GM21390 (cell line): Measurements from ENCODE around the gene RCAN1.

Experiments used
- ATAC-seq: cut with Tn5 transposase; IDR thresholded peaks from one replicate; pipeline ENCODE4 v1.9.1; 2021; ENCODE audit not compliant: unreplicated experiment

RCAN1 gene

GRCh38 chr21:34614628-34615486 lies at the start of gene RCAN1:
TSS of gene RCAN1 (minus strand) at chr21:34615113. CDS start at chr21:34615011, 102 bp downstream.
- peak; percentile 88 for ATAC-seq

- no peak for ATAC-seq
Observed at GRCh38 chr21:34661848-34662247, 46.9 kb upstream of the RCAN1 start.

GRCh38 chr21:34653522-34653921 lies 38.6 kb upstream of the RCAN1 start:
- ATAC-seq, result no peak

- no peak for ATAC-seq
Observed at GRCh38 chr21:34651642-34652041, 36.7 kb upstream of the RCAN1 start.

GRCh38 chr21:34650861-34651431 lies 36.0 kb upstream of the RCAN1 start:
- ATAC-seq, result no peak

GRCh38 chr21:34649400-34649799 lies 34.5 kb upstream of the RCAN1 start:
- ATAC-seq, result no peak

- no peak for ATAC-seq
Observed at GRCh38 chr21:34648739-34649297, 33.9 kb upstream of the RCAN1 start.

- no peak for ATAC-seq
Observed at GRCh38 chr21:34647555-34647954, 32.6 kb upstream of the RCAN1 start.

- no peak for ATAC-seq
Observed at GRCh38 chr21:34644825-34645224, 29.9 kb upstream of the RCAN1 start.

- peak; percentile 55 for ATAC-seq
Observed at GRCh38 chr21:34642211-34643075, 27.5 kb upstream of the RCAN1 start.

GRCh38 chr21:34640858-34641257 lies 25.9 kb upstream of the RCAN1 start:
- no peak for ATAC-seq

- peak; percentile 36 for ATAC-seq
Observed at GRCh38 chr21:34639882-34640788, 25.2 kb upstream of the RCAN1 start.

- no peak for ATAC-seq
Observed at GRCh38 chr21:34639250-34639649, 24.3 kb upstream of the RCAN1 start.

- no peak for ATAC-seq
Observed at GRCh38 chr21:34636961-34637360, 22.0 kb upstream of the RCAN1 start.

GRCh38 chr21:34635307-34635706 lies 20.4 kb upstream of the RCAN1 start:
- no peak for ATAC-seq

- ATAC-seq, result no peak
Observed at GRCh38 chr21:34632498-34632897, 17.6 kb upstream of the RCAN1 start.

- no peak for ATAC-seq
Observed at GRCh38 chr21:34630536-34631143, 15.7 kb upstream of the RCAN1 start.

- ATAC-seq, result no peak
Observed at GRCh38 chr21:34626131-34626530, 11.2 kb upstream of the RCAN1 start.

- ATAC-seq, result no peak
Observed at GRCh38 chr21:34625030-34625593, 10.2 kb upstream of the RCAN1 start.
